B cell (primary cell): ENCODE measurements around the gene NCKAP1. TPM values are rescaled to one million over a fixed set of nuclear protein-coding genes. Genes with fewer than 3 reads are reported as not detected.

ENCODE experiments used
- ATAC-seq: fragments of 200-7000 bp; cut with Tn5 transposase; one replicate; pipeline ENCODE4 v1.10.0; 2021; ENCODE audit warnings: low read depth, mild to moderate bottlenecking, moderate number of reproducible peaks, moderate library complexity
- CTCF ChIA-PET: fragments of 350-600 bp; sonication (Branson Sonifier 250); formaldehyde crosslinking; loops from one replicate; lab custom pipeline; 2021; ENCODE audit warnings: antibody characterized with exemption, inconsistent platforms; lab: Charles Lee
- POLR2A ChIA-PET: fragments of 350-600 bp; sonication (Branson Sonifier 250); formaldehyde crosslinking; loops from one replicate; lab custom pipeline; 2021; ENCODE audit warnings: antibody characterized with exemption; lab: Charles Lee
- DNase-seq: peaks from one replicate; pipeline ENCODE4 v3.0.0; 2013
- H2AFZ ChIP-seq: 2 replicates; pipeline ENCODE4 v1.6.1; 2012; ENCODE audit warnings: mild to moderate bottlenecking, low read depth, low read length; ENCODE audit not compliant: insufficient read depth, poor library complexity, severe bottlenecking
- H3K27ac ChIP-seq, 2 donors: 1 replicate in 1 of 2; 2 replicates in 1 of 2; pipeline ENCODE4 v1.5.1; 2012 to 2013; ENCODE audit warnings: low read length in 2 of 2, mild to moderate bottlenecking in 2 of 2, moderate library complexity in 1 of 2
- H3K27me3 ChIP-seq, 4 experiments: fragments of 200-600 bp in 1 of 4; sonication (generic) in 1 of 4; replicated peaks in 1 of 4; 1 replicate in 2 of 4; 2 replicates in 2 of 4; pipeline versions ENCODE4 v1.6.1 to v1.7.0; 2013 to 2016; ENCODE audit warnings: low read length in 3 of 4, mild to moderate bottlenecking in 2 of 4, mixed read lengths in 1 of 4, moderate library complexity in 1 of 4; ENCODE audit not compliant: insufficient read depth in 4 of 4, control insufficient read depth in 3 of 4; ENCODE audit errors: control extremely low read depth in 1 of 4
- H3K36me3 ChIP-seq, 2 experiments: replicated peaks in 1 of 2; 1 replicate in 1 of 2; 2 replicates in 1 of 2; pipeline versions ENCODE4 v1.6.1 to v1.7.1; 2013; ENCODE audit warnings: low read length in 1 of 2; ENCODE audit not compliant: insufficient read depth in 2 of 2, control insufficient read depth in 1 of 2; ENCODE audit errors: control extremely low read depth in 1 of 2, extremely low read depth in 1 of 2
- H3K4me1 ChIP-seq, 2 donors: fragments of 200-600 bp in 1 of 2; sonication (generic) in 1 of 2; 1 replicate in 1 of 2; 2 replicates in 1 of 2; pipeline versions ENCODE4 v1.5.1 to v1.6.1; 2013 to 2017; ENCODE audit warnings: low read length in 2 of 2; ENCODE audit not compliant: control insufficient read depth in 2 of 2, insufficient read depth in 2 of 2
- H3K4me2 ChIP-seq: replicated peaks from 2 replicates; pipeline ENCODE3; 2012; ENCODE audit warnings: mild to moderate bottlenecking, low read depth, low read length; ENCODE audit not compliant: poor library complexity, severe bottlenecking
- H3K4me3 ChIP-seq, 5 experiments: fragments of 200-600 bp in 1 of 5; sonication (generic) in 1 of 5; 1 replicate in 3 of 5; 2 replicates in 2 of 5; pipeline versions ENCODE4 v1.5.1 to v1.7.0; 2011 to 2016; ENCODE audit warnings: low read length in 4 of 5, mild to moderate bottlenecking in 4 of 5, low read depth in 2 of 5, control low read depth in 1 of 5, moderate library complexity in 1 of 5; ENCODE audit not compliant: insufficient read depth in 1 of 5; ENCODE audit errors: control extremely low read depth in 1 of 5, extremely low read depth in 1 of 5
- H3K79me2 ChIP-seq: fragments of 200-600 bp; sonication (generic); one replicate; pipeline ENCODE4 v1.6.0; 2016; ENCODE audit warnings: low read length; ENCODE audit not compliant: control insufficient read depth, insufficient read depth
- H3K9ac ChIP-seq: fragments of 200-600 bp; sonication (generic); 2 replicates; pipeline ENCODE4 v1.6.1; 2017; ENCODE audit warnings: mild to moderate bottlenecking, low read length, moderate library complexity
- H3K9me3 ChIP-seq, 3 donors: one replicate each; pipeline versions ENCODE4 v1.6.1 to v1.7.1; 2013; ENCODE audit warnings: low read length in 2 of 3; ENCODE audit not compliant: control insufficient read depth in 2 of 3, insufficient read depth in 1 of 3; ENCODE audit errors: control extremely low read depth in 1 of 3
- H4K20me1 ChIP-seq: 2 replicates; pipeline ENCODE4 v1.6.0; 2012; ENCODE audit warnings: mild to moderate bottlenecking, low read length; ENCODE audit not compliant: insufficient read depth, control insufficient read depth, poor library complexity, severe bottlenecking
- H3K27ac Mint-ChIP-seq: one replicate; pipeline ENCODE4 v1.8.0; 2021; ENCODE audit warnings: mixed read lengths
- H3K27me3 Mint-ChIP-seq: one replicate; pipeline ENCODE4 v1.8.0; 2021; ENCODE audit warnings: mixed read lengths
- H3K4me1 Mint-ChIP-seq: one replicate; pipeline ENCODE4 v1.8.0; 2021; ENCODE audit warnings: mixed read lengths
- H3K4me3 Mint-ChIP-seq: one replicate; pipeline ENCODE4 v1.8.0; 2021; ENCODE audit warnings: mixed read lengths
- H3K9me3 Mint-ChIP-seq: one replicate; pipeline ENCODE4 v1.8.0; 2022; ENCODE audit warnings: mixed read lengths; ENCODE audit not compliant: insufficient read depth
- EZH2 ChIP-seq: IDR thresholded peaks from 2 replicates; pipeline ENCODE4 v1.6.1; 2012; ENCODE audit warnings: borderline replicate concordance, low read depth, mild to moderate bottlenecking, moderate library complexity, low read length; ENCODE audit not compliant: insufficient read depth, poor library complexity, severe bottlenecking
- WGBS: methylation state at CpG from one replicate; pipeline ENCODE4 v1.1.5; 2013; ENCODE audit warnings: missing lambda C conversion rate; ENCODE audit not compliant: insufficient coverage; 5-methylcytosine and 5-hydroxymethylcytosine counted together
- intact Hi-C: fragments of 100-400 bp; cut with micrococcal nuclease; formaldehyde crosslinking; loops from one replicate; pipeline ENCODE4 v1.10.0; 2022
- polyA plus RNA-seq: library from polyadenylated mRNA; depleted of rRNA; stranded (reverse); fragments of >200 nt; gene quantifications from 2 replicates; pipeline ENCODE4 v1.2.3, GENCODE V29; 2012
- total RNA-seq, 2 donors: library from RNA; stranded (reverse); fragments of 120-200 nt in 1 of 2; gene quantifications; 1 replicate in 1 of 2; 2 replicates in 1 of 2; pipeline versions ENCODE4 v1.2.3 to v1.2.4, GENCODE V29; 2013 to 2022
- TF ChIP-seq, protein P1 (sequence below): fragments of 200-600 bp; IDR thresholded peaks from one replicate; pipeline ENCODE4 v1.8.0; 2022; ENCODE audit warnings: antibody characterized with exemption, mild to moderate bottlenecking

Gene NCKAP1
- total and polyA plus RNA-seq, 2 donors (not counting 1 experiment from before 2014, with no cell fraction given): 0.05 TPM; not detected in 1

DNA sequence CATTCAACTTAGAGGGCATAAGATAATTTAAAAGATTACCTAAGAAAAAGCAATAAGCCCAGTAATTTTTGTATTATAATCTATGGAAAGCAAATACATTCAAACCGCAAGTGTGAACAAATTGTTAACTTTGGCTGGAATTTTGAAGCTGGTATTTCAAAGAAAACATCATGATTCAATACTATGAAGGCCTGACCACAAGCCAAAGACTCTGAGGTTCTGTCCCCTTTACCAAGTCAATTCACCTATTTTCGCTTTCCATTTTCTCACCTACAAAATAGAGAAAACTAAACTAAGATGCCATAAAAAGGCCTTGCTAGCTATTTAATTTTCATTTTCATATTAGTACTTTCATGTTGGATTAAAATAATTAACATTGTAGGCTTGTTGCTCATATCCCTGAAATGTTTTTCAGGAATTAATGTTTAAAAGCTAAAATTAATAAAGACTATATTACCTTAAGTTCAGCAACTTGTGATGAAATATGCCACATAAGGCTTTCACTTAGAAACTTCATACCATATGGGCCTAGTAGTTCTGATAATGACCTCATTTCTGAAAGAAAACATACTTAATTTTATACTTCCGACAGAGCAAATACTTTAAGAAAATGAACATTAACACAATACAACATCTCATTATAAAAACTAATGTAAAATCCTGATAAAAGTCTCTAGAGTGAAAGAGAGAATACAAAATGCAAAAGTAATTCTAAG is 86.2 kb downstream of the NCKAP1 start:
- no peak for TF ChIP-seq EZH2
- TF ChIP-seq, protein P1, sequence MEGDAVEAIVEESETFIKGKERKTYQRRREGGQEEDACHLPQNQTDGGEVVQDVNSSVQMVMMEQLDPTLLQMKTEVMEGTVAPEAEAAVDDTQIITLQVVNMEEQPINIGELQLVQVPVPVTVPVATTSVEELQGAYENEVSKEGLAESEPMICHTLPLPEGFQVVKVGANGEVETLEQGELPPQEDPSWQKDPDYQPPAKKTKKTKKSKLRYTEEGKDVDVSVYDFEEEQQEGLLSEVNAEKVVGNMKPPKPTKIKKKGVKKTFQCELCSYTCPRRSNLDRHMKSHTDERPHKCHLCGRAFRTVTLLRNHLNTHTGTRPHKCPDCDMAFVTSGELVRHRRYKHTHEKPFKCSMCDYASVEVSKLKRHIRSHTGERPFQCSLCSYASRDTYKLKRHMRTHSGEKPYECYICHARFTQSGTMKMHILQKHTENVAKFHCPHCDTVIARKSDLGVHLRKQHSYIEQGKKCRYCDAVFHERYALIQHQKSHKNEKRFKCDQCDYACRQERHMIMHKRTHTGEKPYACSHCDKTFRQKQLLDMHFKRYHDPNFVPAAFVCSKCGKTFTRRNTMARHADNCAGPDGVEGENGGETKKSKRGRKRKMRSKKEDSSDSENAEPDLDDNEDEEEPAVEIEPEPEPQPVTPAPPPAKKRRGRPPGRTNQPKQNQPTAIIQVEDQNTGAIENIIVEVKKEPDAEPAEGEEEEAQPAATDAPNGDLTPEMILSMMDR: no peak
- no peak overlapping the region for H3K4me3 ChIP-seq
- Mint-ChIP-seq H3K4me1 (no peaks in the 10 kb centered on the region), H3K4me3 (no peak overlapping the region), H3K9me3 (no peaks in the 10 kb centered on the region), H3K27me3 (no peaks in the 10 kb centered on the region), H3K27ac (no peak overlapping the region)
- no peak overlapping the region for H3K4me2 ChIP-seq
- no peak overlapping the region for H3K27ac ChIP-seq
- CTCF ChIA-PET: no interaction called here
- intact Hi-C loops: no loop called here
- POLR2A ChIA-PET: no interaction called here
- ATAC-seq (no peak), DNase-seq (no peak)
- no peak overlapping the region for H2AFZ ChIP-seq
- H3K4me1 ChIP-seq: no peaks in the 10 kb centered on the region
- no peaks in the 10 kb centered on the region for H4K20me1 ChIP-seq
- H3K27me3 ChIP-seq: no peaks in the 10 kb centered on the region
- H3K9ac ChIP-seq: no peak overlapping the region
- no CpG with 5 or more reads among the region's 3 CpGs for WGBS
- H3K36me3 ChIP-seq: no peaks in the 10 kb centered on the region
- no peaks in the 10 kb centered on the region for H3K9me3 ChIP-seq
- H3K79me2 ChIP-seq: no peaks in the 10 kb centered on the region

DNA sequence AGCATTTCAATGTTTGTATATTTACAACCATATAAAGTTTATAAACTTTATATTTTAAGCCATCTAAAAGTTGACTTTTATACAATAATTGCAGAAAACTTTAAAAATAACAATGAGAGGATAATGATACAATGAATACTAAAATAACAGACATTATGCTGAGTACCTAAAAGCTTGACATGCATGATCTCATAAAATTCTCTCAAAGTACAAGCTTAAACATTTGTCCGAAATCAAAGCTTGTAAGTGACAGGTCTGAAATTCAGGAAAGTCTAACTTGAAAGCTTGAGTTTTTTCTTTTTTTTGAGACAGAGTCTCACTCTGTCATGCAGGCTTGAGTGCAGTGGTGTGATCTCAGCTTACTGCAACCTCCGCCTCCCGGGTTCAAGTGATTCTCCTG is 87.7 kb downstream of the NCKAP1 start:
- Histone ChIP-seq H3K36me3 (no peaks in the 10 kb centered on the region), H2AFZ (no peak overlapping the region), H3K9me3 (no peaks in the 10 kb centered on the region), H3K4me1 (no peaks in the 10 kb centered on the region), H3K4me3 (no peak overlapping the region), H3K27ac (no peak overlapping the region), H4K20me1 (no peaks in the 10 kb centered on the region), H3K4me2 (no peak overlapping the region), H3K27me3 (no peaks in the 10 kb centered on the region), H3K79me2 (no peaks in the 10 kb centered on the region), H3K9ac (no peak overlapping the region)
- CTCF ChIA-PET: no interaction called here
- Mint-ChIP-seq H3K27ac (no peak overlapping the region), H3K27me3 (peaks cover 3% of the 10 kb centered on the region), H3K9me3 (no peaks in the 10 kb centered on the region), H3K4me1 (no peaks in the 10 kb centered on the region), H3K4me3 (no peak overlapping the region)
- TF ChIP-seq, protein P1: no peak
- TF ChIP-seq EZH2: no peak
- WGBS: no CpG with 5 or more reads among the region's 3 CpGs
- intact Hi-C loops: no loop called here
- no peak for DNase-seq
- POLR2A ChIA-PET: no interaction called here
- no peak for ATAC-seq
